Stimulated activated CD8-positive, alpha-beta memory T cell treated with anti-CD3 and anti-CD28 coated beads, Interleukin-4, amount 100 ng/mL, for 1 hour (primary cell): ENCODE results near the gene NGEF.
"Not testable (repeated sequence)": the region's sequence is repeated elsewhere in the genome, so short reads cannot be mapped to it uniquely, and the experiment has no call there.

Source experiments
- DNase-seq, 2 donors: peaks; one replicate each; pipeline ENCODE4 v3.0.0-alpha.2; 2020; ENCODE audit warnings: low read depth in 2 of 2, low spot score in 1 of 2

The NGEF gene

DNA sequence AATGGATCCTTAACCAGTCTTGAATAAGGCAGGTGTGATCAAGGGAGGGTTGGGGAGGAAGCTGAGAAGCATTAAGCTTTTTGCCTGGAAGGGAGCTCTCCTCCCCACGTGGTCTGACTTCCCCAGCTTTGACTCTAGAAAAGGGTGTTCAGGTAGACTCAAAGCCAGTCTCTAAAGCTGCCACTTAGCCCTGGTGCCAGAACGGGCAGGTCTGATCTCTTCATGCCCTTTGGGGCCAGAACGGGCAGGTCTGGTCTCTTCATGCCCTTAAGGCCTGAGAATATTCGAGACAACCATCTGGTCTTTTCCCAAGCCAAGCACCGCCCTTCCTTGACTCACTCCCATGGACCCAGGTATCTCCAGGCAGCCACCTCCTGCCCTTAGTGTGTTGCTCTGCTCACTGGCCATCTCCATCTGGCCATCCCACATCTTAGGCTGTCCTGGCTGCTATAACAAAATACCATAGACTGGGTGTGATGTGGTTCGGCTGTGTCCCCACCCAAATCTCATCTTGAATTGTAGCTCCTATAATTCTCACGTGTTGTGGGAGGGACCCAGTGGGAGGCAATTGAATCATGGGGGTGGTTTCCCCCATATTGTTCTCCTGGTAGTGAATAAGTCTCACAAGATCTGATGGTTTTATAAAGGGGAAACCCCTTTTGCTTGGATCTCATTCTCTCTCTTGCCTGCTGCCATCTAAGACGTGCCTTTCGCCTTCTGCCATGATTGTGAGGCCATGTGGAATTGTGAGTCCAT lies 83.6 kb downstream of the NGEF start:
- DNase-seq: no peak

DNA sequence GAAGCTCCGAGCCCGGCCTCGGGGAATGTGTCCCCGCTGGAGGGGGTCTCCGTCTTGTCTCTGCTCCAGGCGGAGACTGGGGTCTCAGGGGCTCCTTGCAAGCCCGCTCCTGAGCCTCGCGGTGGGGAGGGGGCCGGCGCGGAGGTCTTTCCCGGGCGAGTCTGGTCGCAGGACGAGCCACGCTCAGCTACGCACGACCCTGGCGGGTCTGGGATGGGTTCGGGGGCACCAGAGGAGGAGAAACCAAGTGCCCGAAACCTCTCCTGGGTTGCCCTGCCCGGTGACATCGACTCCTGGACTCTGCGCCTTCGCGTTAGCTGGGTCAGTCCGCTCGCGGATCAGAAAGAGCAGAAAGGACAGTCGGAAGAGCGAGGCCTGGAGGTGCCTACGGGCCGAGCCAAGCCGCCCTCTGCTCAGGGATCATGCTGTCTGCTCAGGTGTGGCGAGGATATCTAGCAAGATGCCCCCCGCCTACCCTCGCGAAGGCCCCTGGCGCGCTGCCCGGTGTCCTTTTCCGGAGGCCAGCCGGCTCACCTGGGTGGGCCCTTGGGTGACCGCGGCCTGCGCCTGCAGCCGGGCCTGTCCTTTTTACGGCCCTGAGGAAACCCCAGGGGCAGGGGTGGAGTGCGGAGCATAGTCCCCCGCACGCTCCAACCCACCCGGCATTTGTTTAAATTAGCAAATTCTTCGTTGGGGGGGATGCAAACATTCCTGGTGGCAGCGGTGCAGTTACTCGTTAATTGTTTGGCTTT lies 84.3 kb downstream of the NGEF start:
- DNase-seq: no peak

DNA sequence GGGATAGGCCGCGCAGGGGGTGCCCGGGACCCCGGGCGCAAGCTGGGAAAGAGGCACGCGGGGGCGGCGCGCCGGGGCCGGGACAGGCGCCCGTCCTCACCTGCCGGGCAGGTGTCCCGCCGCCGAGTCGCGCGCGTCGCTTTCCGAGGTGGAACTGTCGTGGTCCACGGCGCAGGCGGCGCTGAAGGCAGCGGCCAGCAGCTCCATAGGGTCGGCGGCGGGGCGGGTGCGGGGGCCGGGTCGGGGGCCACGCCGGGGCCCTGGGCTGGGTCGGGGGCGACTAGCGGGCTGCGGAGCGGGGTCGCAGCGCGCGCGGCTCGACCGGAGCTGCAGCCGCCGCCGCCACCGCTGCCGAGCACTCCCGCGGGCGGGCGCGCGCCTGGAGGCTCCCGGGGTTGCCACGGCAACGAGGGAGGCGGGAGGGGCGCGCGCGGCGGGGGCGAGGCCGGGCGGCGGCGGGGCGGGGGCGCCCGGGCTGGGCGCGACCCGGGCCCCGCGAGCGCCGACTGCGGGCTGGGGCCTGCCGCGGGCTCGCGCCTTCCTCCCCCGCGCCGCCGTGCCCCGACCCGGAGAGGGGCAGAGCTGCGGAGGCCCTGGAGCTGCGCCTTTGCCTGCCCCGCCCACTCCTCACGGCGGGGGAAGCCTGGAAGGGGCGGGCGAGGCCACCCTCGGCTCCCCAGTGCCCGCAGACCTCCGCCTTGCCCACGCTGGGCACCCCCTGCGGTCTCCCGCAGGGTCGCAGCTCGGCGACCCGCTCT lies 85.1 kb downstream of the NGEF start:
- no peak for DNase-seq

DNA sequence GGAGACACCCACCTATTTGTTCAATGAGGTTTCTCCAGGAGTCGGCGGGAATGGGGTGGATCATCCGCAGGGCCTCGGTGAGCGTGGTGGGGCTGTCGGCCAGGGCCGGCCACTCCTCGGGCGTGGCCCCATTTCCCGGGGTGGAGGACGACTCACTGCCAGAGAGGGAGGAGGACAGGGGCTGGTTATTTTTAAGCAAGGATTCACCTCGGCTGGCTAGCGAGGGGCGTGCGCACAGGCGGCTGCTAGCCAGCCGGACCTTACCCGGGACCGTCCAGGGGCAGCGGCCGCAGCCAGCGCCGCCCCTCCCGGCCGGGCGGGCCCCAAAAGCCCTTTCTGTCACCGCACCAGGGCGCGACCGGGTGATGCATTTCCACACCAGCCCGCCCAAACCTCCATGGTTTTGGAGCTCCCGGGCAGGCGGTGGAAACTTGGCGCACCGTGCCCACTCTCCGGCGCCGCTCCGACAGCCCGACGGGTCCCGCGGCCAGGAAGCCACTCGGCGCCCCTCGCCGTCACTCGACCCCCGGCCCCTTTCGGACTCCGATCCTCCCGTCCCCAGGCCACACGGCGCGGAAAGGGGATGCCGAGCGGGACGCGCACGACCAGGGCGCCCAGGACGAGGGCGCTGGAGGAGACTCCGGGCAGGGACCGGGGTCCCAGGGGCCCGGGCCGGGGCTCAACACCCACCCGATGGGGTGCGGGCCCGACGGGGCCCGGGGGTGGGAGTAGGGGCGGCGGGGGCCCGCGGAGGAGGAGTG lies 85.8 kb downstream of the NGEF start:
- DNase-seq: no peak

- DNase-seq: no peak
Observed at GRCh38 chr2:232926431-232926939, 86.6 kb downstream of the NGEF start.

DNA sequence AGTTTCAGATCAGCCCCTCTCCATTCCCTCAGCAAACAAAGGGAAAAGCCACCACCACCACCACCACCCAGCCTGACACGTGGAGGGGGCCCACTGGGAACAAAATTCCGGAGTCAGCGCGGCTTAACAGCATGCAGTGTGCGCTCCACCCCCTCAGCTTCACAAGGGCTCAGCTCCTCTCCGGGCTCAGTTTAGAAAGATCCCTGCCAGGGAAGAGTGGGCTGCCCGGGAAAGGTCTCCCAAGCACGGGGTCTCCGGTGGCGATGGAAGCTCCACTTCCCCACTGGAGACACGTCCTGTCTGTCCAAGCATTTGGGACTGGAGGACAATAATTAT lies 87.3 kb downstream of the NGEF start:
- no peak for DNase-seq

DNA sequence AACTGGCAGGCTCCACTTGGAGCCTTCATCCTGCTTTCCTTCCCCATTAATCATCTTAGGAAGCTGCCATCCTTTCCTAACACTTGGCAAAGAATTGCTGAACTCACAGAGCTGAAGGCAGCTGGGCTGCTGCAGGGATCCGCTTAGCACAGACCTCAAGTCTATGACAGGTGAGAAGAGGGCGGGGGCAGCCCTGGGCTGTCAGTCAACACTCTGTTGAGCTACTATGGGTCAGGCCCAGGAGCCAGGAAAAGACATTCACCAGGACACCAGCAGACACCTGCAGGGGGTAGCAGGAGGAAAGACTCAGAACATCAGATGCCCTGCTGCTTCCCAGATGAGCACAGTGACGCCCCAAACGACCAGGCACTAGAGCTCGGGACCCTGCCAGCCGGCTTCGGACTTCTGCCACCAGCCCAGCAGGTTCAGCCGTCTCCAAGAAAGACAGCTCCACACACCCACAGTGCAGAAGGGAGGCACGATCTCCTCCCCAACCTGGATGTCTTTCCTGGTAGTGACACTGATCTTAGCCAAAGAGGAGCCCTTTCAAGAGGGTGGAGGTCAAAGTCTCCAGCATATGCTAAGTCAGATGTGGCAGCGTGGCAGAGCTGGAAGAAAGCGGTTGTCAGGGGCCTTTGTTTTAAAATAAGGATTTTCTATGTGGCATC lies 87.8 kb downstream of the NGEF start:
- no peak for DNase-seq

DNA sequence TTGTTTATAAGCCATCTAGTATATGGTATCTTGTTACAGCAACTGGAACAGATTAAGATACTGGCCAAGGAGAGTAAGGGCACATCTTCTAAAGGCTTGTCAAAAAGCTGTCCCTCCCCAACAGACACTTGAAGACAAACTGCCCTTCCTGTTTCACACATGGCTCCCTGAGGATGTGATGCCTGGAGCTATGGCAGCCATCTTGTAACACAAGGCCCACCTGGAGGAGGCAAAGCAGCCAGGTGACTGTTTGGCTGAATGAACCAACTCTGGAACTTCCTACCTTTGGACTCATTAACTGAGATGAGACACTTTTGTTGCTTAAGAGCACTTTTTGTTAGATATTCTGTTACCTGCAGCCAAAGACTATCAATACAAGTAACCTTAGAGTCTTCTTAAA lies 88.6 kb downstream of the NGEF start:
- no peak for DNase-seq

DNA sequence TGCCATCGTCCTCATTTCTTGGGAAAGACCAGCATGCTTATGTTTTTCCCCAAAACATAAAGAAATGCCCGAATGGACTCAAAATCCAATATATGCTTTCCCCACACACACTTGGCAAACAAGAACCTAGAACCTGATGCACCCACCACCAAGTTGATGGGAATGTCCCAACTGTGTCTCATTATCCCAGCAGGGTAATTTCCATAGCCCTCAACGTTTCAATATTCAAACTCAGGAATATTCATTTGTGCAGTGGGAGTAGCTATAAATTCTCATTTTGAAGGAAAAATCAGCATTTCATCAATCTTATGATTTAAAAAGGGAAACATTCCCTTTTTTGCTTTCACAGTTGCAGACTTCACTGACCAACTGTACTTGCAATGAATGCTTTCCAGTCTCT lies 92.3 kb downstream of the NGEF start:
- no peak for DNase-seq

DNA sequence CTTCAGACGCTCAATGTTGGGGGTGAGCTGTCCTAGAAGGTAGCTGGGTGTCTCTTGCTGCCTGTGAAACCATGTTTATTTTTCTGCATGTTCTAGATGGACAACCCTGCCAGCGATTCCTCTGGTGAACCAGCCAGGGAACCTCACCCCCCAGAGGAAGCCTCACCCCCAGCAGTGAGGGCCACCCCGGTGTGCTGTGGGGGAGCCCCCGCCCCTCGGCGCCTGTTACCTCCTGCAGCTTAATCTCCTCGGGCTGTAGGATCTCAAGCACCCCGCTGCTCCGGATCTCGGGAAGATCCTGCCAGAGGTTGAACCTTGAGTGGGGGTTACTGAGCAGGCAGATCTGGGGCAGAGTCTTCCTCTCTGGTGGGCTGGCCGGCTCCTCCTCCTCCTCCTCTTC lies 93.0 kb downstream of the NGEF start:
- no peak for DNase-seq

GRCh38 chr2:232919141-232919540 lies 93.9 kb downstream of the NGEF start:
- no peak for DNase-seq

DNA sequence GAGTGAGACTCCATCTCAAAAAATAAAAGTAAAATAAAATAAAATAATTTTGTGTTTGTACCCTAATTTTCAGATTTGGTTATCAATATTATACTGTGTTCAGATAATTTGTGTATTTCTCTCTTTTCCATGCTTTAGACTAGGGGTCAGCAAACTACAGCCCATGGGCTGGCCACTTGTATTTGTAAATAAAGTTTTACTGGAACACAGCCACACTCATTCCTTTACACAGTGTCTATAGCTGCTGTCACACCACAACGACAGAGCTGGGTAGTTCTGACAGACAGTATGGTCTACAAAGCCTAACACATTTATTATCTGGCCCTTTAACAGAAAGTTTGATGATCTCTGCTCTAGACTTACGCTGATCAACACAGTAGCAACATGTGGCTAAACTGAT lies 99.2 kb downstream of the NGEF start:
- DNase-seq: no peak

GRCh38 chr2:232911712-232912277 lies 101.3 kb downstream of the NGEF start:
- DNase-seq: no peak

- DNase-seq: no peak
Observed at GRCh38 chr2:232910376-232910775, 102.7 kb downstream of the NGEF start.

- DNase-seq: no peak
Observed at GRCh38 chr2:232908695-232909094, 104.4 kb downstream of the NGEF start.

GRCh38 chr2:232907718-232908085 lies 105.4 kb downstream of the NGEF start:
- not testable (repeated sequence) for DNase-seq

DNA sequence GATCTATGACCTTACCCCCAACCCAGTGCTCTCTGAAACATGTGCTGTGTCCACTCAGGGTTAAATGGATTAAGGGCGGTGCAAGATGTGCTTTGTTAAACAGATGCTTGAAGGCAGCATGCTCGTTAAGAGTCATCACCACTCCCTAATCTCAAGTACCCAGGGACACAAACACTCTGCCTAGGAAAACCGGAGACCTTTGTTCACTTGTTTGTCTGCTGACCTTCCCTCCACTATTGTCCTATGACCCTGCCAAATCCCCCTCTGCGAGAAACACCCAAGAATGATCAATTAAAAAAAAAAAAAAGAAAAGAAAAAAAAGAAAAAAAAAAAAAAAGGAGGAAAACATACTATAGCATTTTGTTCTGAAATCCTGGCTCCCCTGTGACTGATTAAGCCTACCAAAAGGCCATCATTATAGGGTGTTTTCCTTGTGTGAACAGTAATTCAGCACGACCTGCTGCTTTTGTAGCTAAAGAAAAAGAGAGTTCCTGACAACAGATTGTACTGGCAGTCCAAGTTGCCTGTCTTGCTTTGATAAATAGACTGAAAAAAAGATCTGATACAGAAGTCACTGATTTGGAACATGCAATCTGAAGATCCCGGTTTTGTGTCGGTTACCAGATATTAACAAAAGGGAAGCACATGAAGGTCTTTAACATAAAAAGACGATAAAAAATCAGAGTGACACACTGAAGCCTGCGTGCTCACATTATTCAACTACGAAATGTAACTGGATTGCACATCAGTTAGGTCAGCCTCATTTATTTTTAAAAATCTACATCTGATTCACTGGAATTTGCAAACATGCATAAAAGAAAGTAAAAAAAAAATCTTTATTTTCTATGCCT lies 106.0 kb downstream of the NGEF start:
- DNase-seq: not testable (repeated sequence)

DNA sequence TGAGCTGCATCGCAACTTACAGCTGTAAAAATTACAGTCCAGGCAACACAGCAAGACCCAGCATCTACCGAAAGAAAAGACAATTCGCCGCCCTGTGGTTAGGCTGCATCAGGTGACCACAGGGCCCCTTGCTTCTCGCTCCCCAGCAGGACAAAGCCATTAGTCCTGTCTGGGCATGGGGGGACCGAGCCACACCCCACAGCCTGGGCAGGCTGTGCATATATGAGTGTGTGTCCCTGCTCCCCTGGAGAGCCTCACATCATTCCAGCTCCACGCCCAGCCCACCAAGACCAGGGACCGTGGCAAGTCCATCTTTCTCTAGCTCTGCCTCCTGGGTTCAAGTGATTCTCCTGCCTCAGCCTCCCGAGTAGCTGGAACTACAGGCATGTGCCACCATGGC lies 109.1 kb downstream of the NGEF start:
- DNase-seq: no peak
